Measurements from ENCODE around the gene CD99. TPM values are rescaled to one million over a fixed set of nuclear protein-coding genes. Genes with fewer than 3 reads are reported as not detected.

CD99 gene
- total and polyA plus RNA-seq, 2 donors (not counting 1 experiment from before 2014, with no cell fraction given): 70.7 to 133 TPM

GRCh38 chrX:2709556-2709955 lies 18.5 kb downstream of the CD99 start:
- ChIA-PET CTCF (no interaction called here), POLR2A (no interaction called here)
- H3K79me2 ChIP-seq (ENCODE audit: control insufficient read depth, insufficient read depth, low read length): peaks cover 65% of the 10 kb centered on the region
- no peaks in the 10 kb centered on the region for H3K27me3 ChIP-seq (replicated peaks in 1 of 4; ENCODE audit: control extremely low read depth in 1 of 4, control insufficient read depth in 3 of 4, insufficient read depth in 4 of 4, low read length in 3 of 4)
- peaks cover 65% of the 10 kb centered on the region for H3K4me1 Mint-ChIP-seq
- intact Hi-C loops (cut with micrococcal nuclease): loop anchor here (5.0 kb wide), 1 partner anchor 33 kb away; no protein-coding TSS in a partner anchor
- TF ChIP-seq EZH2 (IDR thresholded peaks at IDR 0.05; ENCODE audit: borderline replicate concordance, insufficient read depth, low read depth, low read length, poor library complexity, severe bottlenecking) (no peak), CTCF (IDR thresholded peaks at IDR 0.05) (no peak)
- peak overlapping the region; percentile 51 for H3K4me3 Mint-ChIP-seq
- peak overlapping the region; percentile 55 for H3K4me2 ChIP-seq (replicated peaks; ENCODE audit: low read depth, low read length, poor library complexity, severe bottlenecking)
- peaks cover 0 to 18% of the 10 kb centered on the region in 2 experiments for H3K36me3 ChIP-seq (replicated peaks in 1 of 2; ENCODE audit: control extremely low read depth in 1 of 2, control insufficient read depth in 1 of 2, extremely low read depth in 1 of 2, insufficient read depth in 2 of 2, low read length in 1 of 2)
- no peak overlapping the region for H2AFZ ChIP-seq (ENCODE audit: insufficient read depth, low read depth, low read length, poor library complexity, severe bottlenecking)
- no peak for DNase-seq
- peak overlapping the region in 1 of 2 donors; percentile 31 for H3K27ac ChIP-seq (ENCODE audit: low read length in 2 of 2)
- 80% methylated on average over 7 of the region's 9 CpGs for WGBS (ENCODE audit: insufficient coverage)
- no peaks in the 10 kb centered on the region for H3K9me3 ChIP-seq (ENCODE audit: control extremely low read depth in 1 of 3, control insufficient read depth in 2 of 3, insufficient read depth in 1 of 3, low read length in 2 of 3)
- H3K9me3 Mint-ChIP-seq (ENCODE audit: insufficient read depth): no peaks in the 10 kb centered on the region
- H3K27ac Mint-ChIP-seq: peak overlapping the region; percentile 64
- no peak overlapping the region for H3K9ac ChIP-seq (ENCODE audit: low read length)
- ATAC-seq (ENCODE audit: low read depth): no peak
- H4K20me1 ChIP-seq (ENCODE audit: control insufficient read depth, insufficient read depth, low read length, poor library complexity, severe bottlenecking): peaks cover 74% of the 10 kb centered on the region
- H3K4me3 ChIP-seq (ENCODE audit: control extremely low read depth in 1 of 5, extremely low read depth in 1 of 5, insufficient read depth in 1 of 5, low read depth in 2 of 5, low read length in 4 of 5): no peak overlapping the region
- H3K4me1 ChIP-seq (ENCODE audit: control insufficient read depth in 2 of 2, insufficient read depth in 2 of 2, low read length in 2 of 2): peaks cover 55 to 69% of the 10 kb centered on the region in 2 donors
- no peaks in the 10 kb centered on the region for H3K27me3 Mint-ChIP-seq

GRCh38 chrX:2710041-2710840 lies 19.1 kb downstream of the CD99 start:
- Histone ChIP-seq H3K4me2 (replicated peaks; ENCODE audit: low read depth, low read length, poor library complexity, severe bottlenecking) (peak overlapping the region; percentile 55), H4K20me1 (ENCODE audit: control insufficient read depth, insufficient read depth, low read length, poor library complexity, severe bottlenecking) (peaks cover 73% of the 10 kb centered on the region), H3K27me3 (replicated peaks in 1 of 4; ENCODE audit: control extremely low read depth in 1 of 4, control insufficient read depth in 3 of 4, insufficient read depth in 4 of 4, low read length in 3 of 4) (no peaks in the 10 kb centered on the region), H3K9me3 (ENCODE audit: control extremely low read depth in 1 of 3, control insufficient read depth in 2 of 3, insufficient read depth in 1 of 3, low read length in 2 of 3) (no peaks in the 10 kb centered on the region), H3K36me3 (replicated peaks in 1 of 2; ENCODE audit: control extremely low read depth in 1 of 2, control insufficient read depth in 1 of 2, extremely low read depth in 1 of 2, insufficient read depth in 2 of 2, low read length in 1 of 2) (peaks cover 0 to 23% of the 10 kb centered on the region in 2 experiments), H2AFZ (ENCODE audit: insufficient read depth, low read depth, low read length, poor library complexity, severe bottlenecking) (peak overlapping the region; percentile 29), H3K4me1 (ENCODE audit: control insufficient read depth in 2 of 2, insufficient read depth in 2 of 2, low read length in 2 of 2) (peaks cover 55 to 63% of the 10 kb centered on the region in 2 donors), H3K27ac (ENCODE audit: low read length in 2 of 2) (peak overlapping the region; percentile 8 to 31), H3K9ac (ENCODE audit: low read length) (no peak overlapping the region), H3K79me2 (ENCODE audit: control insufficient read depth, insufficient read depth, low read length) (peaks cover 65% of the 10 kb centered on the region), H3K4me3 (ENCODE audit: control extremely low read depth in 1 of 5, extremely low read depth in 1 of 5, insufficient read depth in 1 of 5, low read depth in 2 of 5, low read length in 4 of 5) (no peak overlapping the region)
- TF ChIP-seq CTCF (IDR thresholded peaks at IDR 0.05): no peak
- no peak for TF ChIP-seq EZH2 (IDR thresholded peaks at IDR 0.05; ENCODE audit: borderline replicate concordance, insufficient read depth, low read depth, low read length, poor library complexity, severe bottlenecking)
- H3K27ac Mint-ChIP-seq: peak overlapping the region; percentile 78
- no peaks in the 10 kb centered on the region for H3K27me3 Mint-ChIP-seq
- CTCF ChIA-PET: no interaction called here
- no peak for ATAC-seq (ENCODE audit: low read depth)
- H3K4me1 Mint-ChIP-seq: peaks cover 62% of the 10 kb centered on the region
- H3K9me3 Mint-ChIP-seq (ENCODE audit: insufficient read depth): no peaks in the 10 kb centered on the region
- H3K4me3 Mint-ChIP-seq: peak overlapping the region; percentile 51
- intact Hi-C loops (cut with micrococcal nuclease): no loop called here
- POLR2A ChIA-PET: no interaction called here
- peak; percentile 17 for DNase-seq
- 21% methylated on average over 10 of the region's 15 CpGs for WGBS (ENCODE audit: insufficient coverage)

Data from B cell (primary cell).